M059J (cell line): Measurements from ENCODE around the gene POU6F2. TPM values are rescaled to one million over a fixed set of nuclear protein-coding genes. Genes with fewer than 3 reads are reported as not detected.

Experiments
- DNase-seq: peaks from one replicate; pipeline ENCODE4 v3.0.0-alpha.2; 2012; ENCODE audit warnings: low read depth
- total RNA-seq: library from RNA; depleted of rRNA; stranded (reverse); fragments of >200 nt; shearing (Covaris generic); gene quantifications from 2 replicates; pipeline ENCODE4 v1.2.3, GENCODE V29; 2014

The POU6F2 gene
- total RNA-seq, 1 experiment from 2014 or later = not detected

DNA sequence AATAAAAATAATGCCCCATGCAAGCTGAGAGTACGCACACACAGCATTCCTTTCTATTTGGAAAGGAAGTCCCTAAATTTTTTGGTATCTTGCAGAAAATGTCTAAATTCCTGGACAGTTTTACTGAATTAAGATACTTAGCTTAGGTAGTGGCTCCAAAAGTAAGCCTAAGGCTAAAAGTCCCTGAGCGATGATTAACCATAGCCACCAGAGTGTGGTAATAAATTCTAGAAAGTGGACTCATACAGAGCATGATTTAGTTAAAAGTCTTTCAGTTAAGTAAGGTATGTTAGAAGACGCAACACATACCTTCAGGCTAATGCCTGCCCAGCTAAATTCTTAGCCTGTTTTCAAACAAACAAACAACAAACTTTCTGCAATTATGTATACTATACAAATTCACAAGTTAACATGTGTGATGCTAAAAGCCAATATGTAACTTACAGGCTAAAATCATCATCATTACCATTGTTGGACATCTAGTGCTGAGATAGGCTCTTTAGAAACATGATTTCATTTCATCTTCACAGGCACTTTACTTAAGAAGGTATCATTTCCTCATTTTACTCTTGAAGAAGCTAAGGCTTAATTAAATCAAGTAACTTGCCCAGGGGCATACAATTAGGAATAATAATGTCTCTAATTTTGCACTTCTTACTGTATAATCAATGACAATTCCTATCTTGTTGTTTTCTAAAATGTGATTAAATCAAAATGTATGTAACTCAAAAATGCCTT, 327.1 kb downstream of the POU6F2 start:
- peak; percentile 90 for DNase-seq

DNA sequence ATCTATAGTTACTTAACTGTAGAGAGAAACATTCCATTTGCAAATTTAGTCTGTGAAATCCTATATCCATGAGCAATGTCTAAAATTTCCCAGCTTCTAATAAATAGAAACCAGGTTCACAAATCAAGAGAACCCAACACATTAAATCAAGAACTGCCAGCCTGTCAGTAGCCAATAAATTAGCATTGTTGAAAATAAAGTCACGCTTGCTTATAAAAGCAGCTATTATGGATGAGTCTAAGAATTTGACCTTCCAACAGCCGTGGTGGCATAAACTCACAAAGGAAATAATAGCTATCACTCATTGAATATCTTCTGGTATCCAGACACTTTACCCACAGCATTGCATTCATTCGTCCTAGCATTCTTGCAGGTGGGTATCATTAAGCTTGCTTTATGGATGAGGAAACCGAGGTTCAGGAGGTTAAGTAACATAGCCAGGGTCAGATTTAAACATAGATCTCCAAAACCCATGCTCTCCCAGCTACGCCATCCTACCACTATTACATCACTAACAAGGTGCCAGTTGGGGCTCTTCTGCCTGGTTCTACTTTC, 328.4 kb downstream of the POU6F2 start:
- peak; percentile 92 for DNase-seq

DNA sequence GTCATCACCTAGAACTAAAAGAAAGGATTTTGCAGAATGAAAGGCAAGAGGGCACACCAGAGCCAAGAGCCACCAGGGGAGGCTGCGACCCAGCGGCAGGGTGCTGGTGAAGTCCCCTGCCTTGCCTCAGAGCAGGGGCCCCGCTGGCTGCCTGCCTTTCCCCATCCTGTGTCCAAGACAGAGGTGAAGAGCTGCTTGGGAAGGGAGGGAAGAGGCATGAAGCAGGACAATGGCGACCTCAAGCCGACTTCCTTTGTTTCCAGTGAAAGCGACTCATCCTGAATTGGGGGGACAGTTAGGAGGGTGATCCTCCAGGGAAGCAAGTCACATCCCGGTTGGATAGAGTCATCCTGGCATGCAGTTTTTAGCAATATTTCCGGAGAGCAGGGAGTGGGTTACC, 333.0 kb downstream of the POU6F2 start:
- DNase-seq = peak; percentile 48

DNA sequence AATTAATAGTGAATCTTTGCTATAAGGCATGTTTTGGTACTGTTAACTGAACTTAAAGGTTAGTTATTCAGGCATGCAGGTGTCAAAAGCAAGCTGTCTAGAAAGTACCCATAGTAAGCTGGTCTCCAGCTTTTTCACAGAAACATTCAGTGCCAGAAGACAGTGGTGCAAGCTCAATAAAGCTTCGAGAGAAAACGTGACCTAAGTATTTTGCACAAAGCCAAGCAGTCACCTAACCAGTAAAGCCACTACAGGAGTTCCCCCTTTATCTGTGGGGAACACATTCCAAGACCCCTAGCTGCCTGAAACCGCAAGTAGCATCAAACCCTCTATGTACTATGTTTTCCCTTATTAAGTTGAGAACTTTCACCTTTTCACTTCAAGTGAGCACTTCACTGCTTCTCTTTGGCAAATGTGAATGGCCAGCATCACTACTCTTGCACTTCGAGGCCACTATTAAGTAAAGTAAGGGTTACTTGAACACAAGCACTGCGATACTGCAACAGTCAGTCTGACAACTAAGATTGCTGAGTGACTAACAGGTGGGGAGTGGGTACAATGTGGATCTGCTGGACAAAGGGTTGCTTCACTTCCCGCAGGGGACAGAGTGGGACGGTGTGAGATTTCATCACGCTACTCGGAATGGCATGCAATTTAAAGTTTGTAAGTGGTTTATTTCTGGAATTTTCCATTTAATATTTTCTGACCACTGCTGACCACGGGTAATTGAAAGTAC, 334.7 kb downstream of the POU6F2 start:
- no peak for DNase-seq

DNA sequence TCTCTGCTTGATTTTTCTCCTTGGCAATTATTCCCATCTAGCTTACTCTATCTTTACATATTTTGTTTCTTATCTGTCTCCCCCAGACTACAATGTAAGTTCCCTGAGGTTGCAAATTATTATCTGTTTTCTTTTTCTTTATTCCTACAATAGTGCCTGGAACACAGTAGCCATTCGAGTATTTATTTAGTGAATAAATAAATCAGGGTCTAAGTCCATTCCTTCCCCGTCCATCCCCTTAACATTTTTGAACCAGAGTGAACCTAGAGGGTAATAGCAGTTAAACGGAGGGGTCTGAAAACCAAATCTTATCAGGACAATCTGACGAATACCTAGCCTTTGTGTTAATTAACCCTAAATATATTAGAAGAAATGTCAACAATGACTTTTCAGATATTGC, 335.7 kb downstream of the POU6F2 start:
- DNase-seq = no peak

DNA sequence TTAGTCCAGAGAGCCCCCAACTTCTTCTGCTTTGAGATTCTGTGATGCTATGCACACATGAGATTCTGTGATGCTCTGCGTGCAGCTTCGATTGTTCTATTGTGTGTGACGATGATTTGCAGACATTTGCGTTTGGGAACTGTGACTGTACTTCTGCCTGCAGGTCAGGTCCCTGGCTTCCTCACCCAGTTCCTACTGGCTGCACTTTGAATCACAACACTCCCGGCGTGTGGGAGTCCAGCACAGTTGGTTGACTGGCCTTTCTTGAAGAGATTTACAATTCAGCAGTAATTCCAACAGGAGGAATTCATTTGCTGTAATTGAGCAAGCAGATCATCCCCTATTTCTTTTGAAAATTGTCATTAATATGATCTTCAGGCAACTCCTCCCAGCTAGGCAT, 336.3 kb downstream of the POU6F2 start:
- no peak for DNase-seq

DNA sequence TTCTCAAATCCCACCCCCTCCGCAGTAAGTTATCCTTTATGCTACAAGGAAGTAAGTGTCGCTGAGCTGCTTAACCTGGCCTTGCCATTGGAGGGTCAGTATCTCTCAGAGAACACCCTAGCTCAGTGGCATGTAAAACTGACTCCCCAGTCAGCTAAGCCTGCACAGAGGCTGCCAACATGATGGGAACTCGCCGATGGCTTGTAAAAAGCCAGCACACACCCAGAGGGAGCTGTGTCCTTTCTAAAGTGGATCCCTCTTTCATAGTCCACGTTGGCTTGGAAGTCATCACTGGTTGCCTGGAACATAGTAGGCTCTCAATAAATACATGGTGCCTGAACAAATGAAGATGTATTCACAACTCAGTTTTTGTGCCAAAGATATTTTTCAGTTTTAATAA, 339.4 kb downstream of the POU6F2 start:
- no peak for DNase-seq

DNA sequence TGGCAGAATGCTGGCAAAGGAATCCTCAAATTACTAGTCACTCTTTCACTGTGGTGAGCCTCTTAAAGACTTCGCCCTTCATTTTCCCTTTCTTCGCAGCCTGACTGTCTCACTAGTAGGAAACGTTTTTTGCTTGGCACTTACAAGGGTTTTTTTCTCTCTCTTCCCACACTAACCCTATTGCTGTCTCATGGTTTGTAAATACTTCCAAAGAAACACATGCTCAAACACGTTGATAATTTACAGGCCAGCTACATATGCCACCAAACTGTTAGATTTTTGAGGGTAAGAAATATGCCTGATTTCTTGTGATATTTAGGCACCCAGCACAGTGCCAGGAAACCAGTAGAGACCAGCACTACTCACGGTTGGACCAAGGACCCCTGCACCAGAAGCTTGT, 340.2 kb downstream of the POU6F2 start:
- DNase-seq = no peak

DNA sequence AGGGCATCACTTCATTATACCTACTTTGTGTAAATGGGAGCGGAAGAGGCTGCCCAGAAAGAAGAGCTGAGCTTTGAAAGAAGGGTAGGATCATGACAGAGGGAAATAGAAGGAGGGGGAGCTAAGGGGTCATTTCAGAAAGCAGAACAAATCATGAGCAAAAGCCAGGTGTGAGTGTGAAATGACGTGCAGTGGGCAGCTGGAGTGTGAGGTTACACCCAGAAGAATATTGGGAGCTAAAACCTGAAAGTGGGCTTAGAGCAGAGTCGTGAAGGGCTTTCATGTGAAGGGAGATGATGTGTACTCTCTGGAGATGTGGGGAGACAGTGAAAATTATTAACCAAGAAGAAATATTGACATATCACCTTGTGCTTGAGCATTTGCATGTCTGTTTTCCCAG, 343.5 kb downstream of the POU6F2 start:
- no peak for DNase-seq

DNA sequence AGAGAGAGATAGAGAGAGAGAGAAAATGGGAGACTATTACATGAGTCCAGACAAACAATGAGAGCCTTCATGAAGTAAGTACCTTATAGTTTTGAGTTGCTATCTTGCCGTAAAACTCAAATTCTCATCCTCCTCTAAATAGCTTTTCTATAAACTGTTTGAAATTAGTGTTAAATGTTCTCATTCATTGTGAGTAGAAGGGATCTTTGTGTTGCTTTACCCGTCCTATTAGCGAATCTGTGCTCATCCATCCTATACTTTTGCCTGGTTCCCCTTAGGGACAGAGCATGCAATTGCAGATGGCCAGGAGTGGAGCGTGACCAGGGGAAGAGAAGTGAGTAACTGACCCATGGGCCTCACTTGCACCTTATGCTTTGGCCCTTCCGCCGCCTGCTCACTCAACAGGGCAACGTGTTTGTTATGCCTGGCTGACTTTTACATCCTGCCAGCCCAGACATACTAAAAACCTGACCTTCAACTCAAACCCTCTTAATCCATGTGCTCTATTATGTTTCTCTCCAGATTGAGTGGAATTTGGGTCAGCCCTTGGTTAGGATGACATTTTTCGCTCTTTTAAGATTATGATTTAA, 344.3 kb downstream of the POU6F2 start:
- DNase-seq = no peak

DNA sequence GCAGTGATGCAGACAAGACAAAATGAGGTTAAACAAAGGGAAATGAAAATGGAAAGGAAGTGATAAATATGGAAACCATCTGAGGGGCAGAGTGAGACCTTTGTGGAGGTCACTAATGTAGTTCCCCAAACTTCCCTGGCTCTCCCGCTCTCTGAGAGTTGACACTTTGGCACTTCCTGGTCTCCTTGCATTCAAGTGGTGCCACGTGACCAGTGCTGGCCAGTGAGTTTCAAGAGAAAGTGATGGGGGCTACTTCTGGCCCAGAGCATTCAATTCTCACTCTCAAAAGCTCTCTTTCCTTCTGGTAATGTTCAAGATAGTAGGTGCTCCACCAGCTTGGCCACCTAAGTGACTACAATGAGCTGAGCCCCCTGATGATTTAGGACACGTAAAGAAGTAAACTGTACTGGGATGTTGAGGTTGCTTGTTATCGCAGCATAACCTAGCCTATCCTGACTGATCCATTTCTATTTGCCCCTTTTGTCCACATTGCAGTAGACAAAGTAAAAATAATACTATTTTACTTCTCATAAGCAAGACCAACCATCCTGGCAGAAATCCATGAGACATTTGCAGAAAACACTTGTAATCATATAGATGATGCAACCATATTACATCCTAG, 346.5 kb downstream of the POU6F2 start:
- no peak for DNase-seq

DNA sequence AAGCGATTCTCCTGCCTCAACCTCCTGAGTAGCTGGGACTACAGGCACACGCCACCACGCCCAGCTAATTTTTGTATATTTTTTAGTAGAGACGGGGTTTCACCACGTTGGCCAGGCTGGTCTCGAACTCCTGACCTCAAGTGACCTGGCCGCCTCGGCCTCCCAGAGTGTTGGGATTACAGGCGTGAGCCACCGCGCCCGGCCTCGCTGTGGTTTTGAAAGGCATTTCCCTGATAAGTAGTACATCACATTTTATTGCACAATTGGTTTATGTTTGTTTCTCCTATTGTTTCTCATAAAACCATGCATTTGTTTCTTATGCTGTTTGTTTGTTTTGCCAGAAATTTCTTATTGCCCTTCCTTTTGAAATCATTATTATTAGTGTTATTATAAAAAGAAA, 353.9 kb downstream of the POU6F2 start:
- DNase-seq = peak; percentile 46

DNA sequence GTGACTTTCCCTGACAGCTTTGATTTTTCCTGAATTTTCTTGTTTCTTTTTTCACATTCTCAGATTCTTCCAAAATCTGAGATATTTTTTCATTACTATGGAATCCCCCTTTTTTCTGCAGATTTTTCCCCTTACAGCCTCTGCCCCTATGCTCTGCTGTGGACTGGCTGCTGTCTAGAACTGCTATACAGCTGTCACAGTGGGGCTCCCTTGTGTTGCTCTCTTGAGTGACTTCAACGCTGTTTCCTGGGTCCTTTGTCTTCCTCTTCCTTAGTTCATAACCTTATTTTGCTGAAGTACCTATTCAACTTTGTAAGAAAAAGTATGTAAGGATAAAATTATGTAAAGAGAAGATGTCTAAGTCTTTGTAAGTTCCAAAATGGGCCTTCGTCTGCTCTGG, 354.4 kb downstream of the POU6F2 start:
- no peak for DNase-seq

DNA sequence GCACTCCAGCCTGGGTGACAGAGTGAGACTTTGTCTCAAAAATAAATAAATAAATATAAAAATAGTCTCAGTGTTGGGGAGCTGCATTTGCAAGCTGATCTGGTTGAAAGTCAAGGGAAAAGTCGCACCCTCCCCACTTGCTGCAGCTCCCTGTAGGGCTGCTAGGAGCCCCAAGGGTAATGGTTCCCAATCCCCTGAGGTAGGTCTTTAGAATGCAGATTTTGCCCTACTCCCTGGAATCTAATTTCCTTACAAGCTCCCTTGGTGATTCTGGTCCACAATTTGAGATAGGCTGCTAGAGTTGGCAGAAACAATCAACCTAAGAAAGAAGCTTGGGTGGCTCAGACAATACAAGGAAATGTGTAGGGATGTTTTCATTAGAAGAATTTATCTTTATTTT, 356.0 kb downstream of the POU6F2 start:
- DNase-seq = no peak

DNA sequence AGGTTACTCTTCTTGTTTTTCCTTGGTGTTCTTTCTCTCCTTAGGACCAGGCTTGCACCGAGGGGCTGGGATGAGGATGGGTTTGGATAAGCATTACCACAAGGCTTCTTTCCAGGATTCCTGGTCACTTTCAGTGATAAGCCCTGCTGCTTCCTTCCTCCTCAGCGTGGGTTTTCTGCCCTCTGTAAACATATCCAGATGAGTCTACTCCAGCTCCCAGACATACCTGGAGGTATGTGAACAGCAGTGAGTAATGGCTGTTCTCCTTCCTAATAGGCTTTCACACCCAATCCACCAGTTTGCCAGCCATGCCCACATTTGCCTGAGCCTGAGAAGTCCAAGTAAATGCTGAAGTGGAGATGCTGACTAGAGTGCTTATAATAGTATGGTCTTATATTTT, 358.7 kb downstream of the POU6F2 start:
- DNase-seq = peak; percentile 50

DNA sequence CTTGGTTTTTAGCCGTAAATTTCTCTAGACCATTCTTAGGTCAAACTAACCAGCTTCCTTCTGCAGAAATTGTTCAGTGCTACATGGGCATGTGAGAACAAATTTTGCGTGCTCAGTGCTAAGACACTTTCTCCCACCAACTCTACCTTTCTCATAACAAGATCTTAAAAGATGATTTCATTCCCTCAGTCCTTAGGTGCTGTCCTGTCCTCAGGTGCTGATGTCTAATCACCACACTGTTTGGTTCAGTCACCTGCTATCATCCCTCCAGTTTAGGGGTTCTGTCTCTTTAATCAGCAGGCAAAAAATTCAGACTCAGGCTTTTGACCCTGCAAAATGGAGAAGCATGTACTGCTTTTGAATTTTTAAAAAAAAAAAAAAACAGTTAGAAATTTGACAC, 361.0 kb downstream of the POU6F2 start:
- no peak for DNase-seq

DNA sequence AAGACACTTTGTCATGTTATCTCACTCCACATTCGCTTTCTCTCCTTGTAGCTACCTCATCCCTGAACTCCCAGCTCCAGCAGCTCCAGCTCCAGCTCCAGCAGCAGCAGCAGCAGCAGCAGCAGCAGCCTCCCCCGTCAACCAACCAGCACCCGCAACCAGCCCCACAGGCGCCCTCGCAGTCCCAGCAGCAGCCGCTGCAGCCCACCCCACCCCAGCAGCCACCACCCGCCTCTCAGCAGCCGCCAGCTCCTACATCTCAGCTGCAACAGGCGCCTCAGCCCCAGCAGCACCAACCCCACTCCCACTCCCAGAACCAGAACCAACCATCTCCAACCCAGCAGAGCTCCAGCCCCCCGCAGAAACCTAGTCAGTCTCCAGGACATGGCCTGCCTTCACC, 361.9 kb downstream of the POU6F2 start:
- DNase-seq = no peak

DNA sequence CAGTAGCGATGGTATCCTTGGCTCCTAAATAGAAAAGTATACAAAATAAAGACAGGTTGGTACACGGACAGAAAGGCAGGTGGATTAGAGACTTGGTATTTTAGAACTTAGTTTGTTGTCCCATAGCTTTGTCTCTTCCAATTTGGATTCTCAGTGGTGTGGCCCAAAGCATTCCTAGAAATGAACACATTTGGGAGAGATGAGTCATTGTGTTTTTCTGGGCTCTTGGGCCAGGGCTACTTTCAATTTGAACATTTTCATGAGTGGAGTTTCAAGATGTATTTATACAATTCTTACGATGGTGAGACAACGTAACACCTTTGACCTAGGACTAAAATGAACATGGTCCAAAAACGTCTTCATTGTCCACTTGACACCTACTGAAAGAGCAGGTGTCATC, 363.4 kb downstream of the POU6F2 start:
- peak; percentile 50 for DNase-seq

DNA sequence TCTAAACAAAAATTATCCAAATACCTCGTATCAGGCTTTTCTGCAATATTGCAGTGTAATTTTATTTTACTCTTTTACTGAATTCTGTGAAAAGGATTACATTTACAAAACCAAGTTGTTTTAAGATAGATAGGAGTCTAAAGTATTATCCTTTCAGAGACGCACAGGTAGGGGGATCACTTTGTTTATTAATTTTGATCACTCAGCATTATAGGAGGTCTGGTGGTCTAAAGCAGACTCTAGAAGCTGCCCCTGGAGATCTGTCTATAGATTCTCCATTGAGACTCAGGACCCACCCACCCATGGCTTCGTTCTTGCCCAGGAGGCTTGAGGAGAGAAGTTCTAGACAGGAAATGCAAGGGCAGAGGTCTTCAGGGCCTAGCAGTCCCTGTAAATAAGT, 365.1 kb downstream of the POU6F2 start:
- no peak for DNase-seq

DNA sequence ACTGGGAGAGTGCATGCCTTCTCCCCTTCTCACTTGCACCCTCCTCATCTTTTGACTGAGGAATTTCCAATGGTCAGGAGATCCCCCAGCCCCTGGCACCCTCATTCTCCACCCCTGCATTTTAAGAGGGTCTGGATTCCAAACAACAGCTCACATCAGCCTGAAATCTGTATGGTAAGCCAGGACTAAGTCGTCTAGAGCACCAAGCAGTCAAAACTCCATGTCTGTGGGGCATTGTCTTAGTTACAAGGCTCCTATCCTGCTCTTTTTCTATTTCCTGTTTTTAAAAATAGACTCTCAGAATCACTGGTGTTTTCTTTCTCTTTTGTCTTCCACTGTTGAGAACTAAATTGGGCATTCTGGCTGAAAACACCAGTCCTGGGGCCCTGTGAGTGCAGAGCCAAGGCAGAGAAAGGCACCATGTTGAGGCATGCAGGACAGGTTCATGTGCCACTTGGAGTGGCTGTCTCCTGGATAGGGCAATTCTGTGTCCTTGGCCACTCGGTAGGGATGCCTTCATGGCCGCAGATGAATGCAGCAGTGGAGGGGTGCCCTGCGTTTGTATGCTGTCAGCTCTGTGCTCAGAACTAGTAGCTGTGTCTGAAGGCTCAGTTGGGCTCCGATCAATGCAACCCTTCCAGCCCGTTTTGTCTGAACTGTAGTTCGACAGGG, 371.9 kb downstream of the POU6F2 start:
- no peak for DNase-seq

DNA sequence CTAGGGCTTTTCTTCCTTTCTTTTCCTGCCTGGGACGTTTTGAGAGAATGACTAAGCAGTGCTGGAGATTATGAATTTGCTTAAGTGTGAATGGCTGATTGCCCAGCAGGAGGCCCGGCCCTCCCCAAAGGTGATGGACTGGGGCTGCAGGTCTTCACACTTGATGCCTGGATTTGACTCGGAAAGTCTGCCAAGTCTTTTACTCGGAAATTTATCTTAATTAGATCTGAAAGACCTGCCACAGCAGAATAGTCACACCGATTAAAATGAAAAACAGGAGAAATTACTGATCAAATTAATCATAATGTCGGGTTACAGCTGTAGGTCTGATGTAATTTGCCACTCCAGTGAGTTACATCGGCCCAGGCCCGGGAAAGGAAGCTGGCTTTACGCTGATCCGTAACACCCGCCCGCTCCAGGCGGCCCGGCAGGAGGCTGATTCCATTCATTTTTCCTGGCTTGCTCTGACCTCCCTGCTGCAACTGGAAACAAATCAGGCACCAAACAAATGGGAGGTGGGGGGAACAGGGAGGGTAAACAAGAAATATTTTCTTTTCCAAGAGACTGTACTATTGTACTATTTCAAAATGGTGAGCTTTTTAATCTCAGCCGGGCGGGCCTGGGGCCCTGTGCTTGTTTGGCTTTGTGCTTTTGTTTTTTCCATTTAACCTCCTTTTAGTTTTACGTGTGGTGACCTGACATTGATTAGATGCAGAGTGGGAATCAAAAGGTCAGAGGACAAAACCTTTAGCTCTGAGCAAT, 376.1 kb downstream of the POU6F2 start:
- DNase-seq = peak; percentile 92
